ENCODE results near the gene AFAP1. TPM values are rescaled to one million over a fixed set of nuclear protein-coding genes. Genes with fewer than 3 reads are reported as not detected.

Gene AFAP1
- total and polyA plus RNA-seq, 2 of the 4 experiments (the other 2 are of a cell fraction), result 48.2 to 80.9 TPM

- H3K23ac ChIP-seq (ENCODE audit: low read depth, low read length), result no peak overlapping the region
- peaks cover 33 to 77% of the 10 kb centered on the region in 2 experiments for H3K79me1 ChIP-seq (ENCODE audit: low read depth in 1 of 2, low read length in 2 of 2)
- no TSS peak for BruUV-seq (replicated peaks)
- peaks cover 31% of the 10 kb centered on the region for H3K9me1 ChIP-seq (ENCODE audit: insufficient read depth, low read length)
- H3K18ac ChIP-seq (ENCODE audit: low read depth, low read length), result no peak overlapping the region
- H3K4me2 ChIP-seq (ENCODE audit: low read depth, low read length), result no peak overlapping the region
- no peaks in the 10 kb centered on the region; the same call in 1 of the 2 replicates for H4K20me1 ChIP-seq (ENCODE audit: insufficient read depth, low read length)
- ATAC-seq (ENCODE audit: low read depth) (no peak), DNase-seq (no peak)
- H2BK120ac ChIP-seq (ENCODE audit: low read depth, low read length), result no peak overlapping the region
- H3K9me3 ChIP-seq (ENCODE audit: control insufficient read depth, insufficient read depth, low read length), result no peaks in the 10 kb centered on the region
- in situ Hi-C loops (cut with MboI; ENCODE audit: low sequenced_read_pairs) (no loop called here), intact Hi-C loops (cut with micrococcal nuclease) (loop anchor here (5.0 kb wide), 3 partner anchors 52 to 737 kb away; no protein-coding TSS in a partner anchor), dilution Hi-C loops (cut with HindIII; ENCODE audit: low sequenced_read_pairs, unreplicated experiment) (no loop called here)
- WGBS, 2 experiments (ENCODE audit: extremely low coverage in 2 of 2, insufficient read length in 1 of 2), result no CpG with 5 or more reads among the region's 2 CpGs
- no peak overlapping the region for H3K56ac ChIP-seq (ENCODE audit: extremely low read depth, insufficient read depth, low read length)
- TF ChIP-seq ELK1 (IDR thresholded peaks at IDR 0.05; ENCODE audit: borderline replicate concordance, low read depth, low read length) (no peak), MAFK (IDR thresholded peaks at IDR 0.05; ENCODE audit: low read depth, low read length) (no peak), RAD21 (IDR thresholded peaks at IDR 0.05; ENCODE audit: low read length) (no peak), MXI1 (IDR thresholded peaks at IDR 0.05; ENCODE audit: borderline replicate concordance, low read depth, low read length) (no peak), USF2 (IDR thresholded peaks at IDR 0.05; ENCODE audit: low read depth, low read length) (no peak), RCOR1 (IDR thresholded peaks at IDR 0.05; ENCODE audit: insufficient replicate concordance, low read length) (no peak), BHLHE40 (IDR thresholded peaks at IDR 0.05; ENCODE audit: low read depth, low read length) (no peak), RFX5 (IDR thresholded peaks at IDR 0.05; ENCODE audit: low read depth, low read length) (no peak), NFE2L2 (IDR thresholded peaks at IDR 0.05; ENCODE audit: low read depth, low read length) (no peak), CHD1 (IDR thresholded peaks at IDR 0.05; ENCODE audit: low read depth, low read length) (no peak), CTCF (conservative IDR thresholded peaks at IDR 0.05; ENCODE audit: low read depth, low read length) (no peak), MAZ (IDR thresholded peaks at IDR 0.05; ENCODE audit: borderline replicate concordance, low read depth, low read length) (no peak), POLR2A (IDR thresholded peaks at IDR 0.05; ENCODE audit: low read depth, low read length) (no peak), FOS (IDR thresholded peaks at IDR 0.05; ENCODE audit: low read depth, low read length) (no peak), SMC3 (IDR thresholded peaks at IDR 0.05; ENCODE audit: low read depth, low read length) (no peak)
- no peak overlapping the region for H3K14ac ChIP-seq (replicated peaks; ENCODE audit: low read depth, low read length)
- H4K8ac ChIP-seq (ENCODE audit: low read depth in 2 of 2, low read length in 2 of 2), result no peak overlapping the region
- no peak overlapping the region for H3K9ac ChIP-seq (ENCODE audit: low read depth, low read length)
- no peak overlapping the region for H2AK5ac ChIP-seq (ENCODE audit: low read depth, low read length)
- H4K5ac ChIP-seq (ENCODE audit: low read depth, low read length), result no peak overlapping the region
- POLR2A ChIA-PET (ENCODE audit: unreplicated experiment), result no interaction called here
- H2BK15ac ChIP-seq (ENCODE audit: low read depth, low read length), result no peak overlapping the region
- peak overlapping the region; percentile 73 for H2BK5ac ChIP-seq (ENCODE audit: low read depth, low read length, poor library complexity, severe bottlenecking)
- no peak overlapping the region for H4K91ac ChIP-seq (ENCODE audit: insufficient read depth, low read depth, low read length)
- H2AK9ac ChIP-seq (replicated peaks; ENCODE audit: low read depth, low read length, poor library complexity), result no peak overlapping the region
- peaks cover 43% of the 10 kb centered on the region for H3K36me3 ChIP-seq (ENCODE audit: control insufficient read depth, insufficient read depth, low read length)
- H3K27me3 ChIP-seq (ENCODE audit: control insufficient read depth, insufficient read depth, low read length), result no peaks in the 10 kb centered on the region
- no peak overlapping the region for H2AFZ ChIP-seq (replicated peaks; ENCODE audit: low read length, poor library complexity)
- CTCF ChIA-PET, result interaction anchor here (1.1 to 1.2 kb wide), 2 partner anchors 12 to 73 kb away, joined by 4 read pairs; no protein-coding TSS in a partner anchor
- H3K4me1 ChIP-seq (ENCODE audit: control insufficient read depth, insufficient read depth, low read length), result peaks cover 31% of the 10 kb centered on the region
- H3K27ac ChIP-seq (ENCODE audit: insufficient read depth, low read length), result no peak overlapping the region
- H3K4ac ChIP-seq (ENCODE audit: low read depth, low read length), result no peak overlapping the region
- no peak overlapping the region for H2BK20ac ChIP-seq (ENCODE audit: low read depth, low read length)
- H3K4me3 ChIP-seq (ENCODE audit: insufficient read depth, low read depth, low read length), result no peak overlapping the region
These were observed 75.0 kb downstream of the AFAP1 start for GRCh38 chr4:7864685-7865084.

All from IMR-90 (cell line).